Adrenal gland (tissue), 5 donors: ENCODE measurements around the gene CRYM.

Source experiments
- POLR2A ChIP-seq, 2 donors: fragments of 450-650 bp; IDR thresholded peaks; one replicate each; pipeline ENCODE4 v1.6.1; 2017; ENCODE audit warnings: antibody characterized with exemption in 2 of 2, mild to moderate bottlenecking in 2 of 2, moderate library complexity in 1 of 2
- TF ChIP-seq, protein P1 (sequence below), 6 experiments: fragments of 450-650 bp in 4 of 6; fragments of 200-600 bp in 2 of 6; sonication (generic) in 1 of 6; IDR thresholded peaks; 1 replicate in 5 of 6; 2 replicates in 1 of 6; pipeline versions ENCODE4 v1.5.1 to v1.8.0; 2016 to 2021; ENCODE audit warnings: antibody characterized with exemption in 6 of 6, mild to moderate bottlenecking in 2 of 6, moderate library complexity in 1 of 6
- donor health status: DM: no; HTN: no; CAD: no.

- TF ChIP-seq, protein P1, sequence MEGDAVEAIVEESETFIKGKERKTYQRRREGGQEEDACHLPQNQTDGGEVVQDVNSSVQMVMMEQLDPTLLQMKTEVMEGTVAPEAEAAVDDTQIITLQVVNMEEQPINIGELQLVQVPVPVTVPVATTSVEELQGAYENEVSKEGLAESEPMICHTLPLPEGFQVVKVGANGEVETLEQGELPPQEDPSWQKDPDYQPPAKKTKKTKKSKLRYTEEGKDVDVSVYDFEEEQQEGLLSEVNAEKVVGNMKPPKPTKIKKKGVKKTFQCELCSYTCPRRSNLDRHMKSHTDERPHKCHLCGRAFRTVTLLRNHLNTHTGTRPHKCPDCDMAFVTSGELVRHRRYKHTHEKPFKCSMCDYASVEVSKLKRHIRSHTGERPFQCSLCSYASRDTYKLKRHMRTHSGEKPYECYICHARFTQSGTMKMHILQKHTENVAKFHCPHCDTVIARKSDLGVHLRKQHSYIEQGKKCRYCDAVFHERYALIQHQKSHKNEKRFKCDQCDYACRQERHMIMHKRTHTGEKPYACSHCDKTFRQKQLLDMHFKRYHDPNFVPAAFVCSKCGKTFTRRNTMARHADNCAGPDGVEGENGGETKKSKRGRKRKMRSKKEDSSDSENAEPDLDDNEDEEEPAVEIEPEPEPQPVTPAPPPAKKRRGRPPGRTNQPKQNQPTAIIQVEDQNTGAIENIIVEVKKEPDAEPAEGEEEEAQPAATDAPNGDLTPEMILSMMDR (IDR thresholded peaks at IDR 0.05), result no peak
- TF ChIP-seq POLR2A (IDR thresholded peaks at IDR 0.05), result no peak
Measured at GRCh38 chr16:21281698-21282389, 3.8 kb upstream of the CRYM start.
